GM12875 (cell line): ENCODE measurements around the gene TSG101.

Experiments used
- H3K4me3 ChIP-seq: one replicate; pipeline ENCODE4 v1.5.1; 2011; ENCODE audit warnings: low read depth, low read length, control low read depth
- CTCF ChIP-seq: IDR thresholded peaks from 2 replicates; pipeline ENCODE4 v1.5.1; 2011; ENCODE audit warnings: low read depth, mild to moderate bottlenecking, control low read depth, inconsistent platforms, low read length, moderate library complexity, borderline replicate concordance; ENCODE audit not compliant: insufficient read depth

Gene TSG101

GRCh38 chr11:18495271-18495670 lies 31.5 kb downstream of the TSG101 start:
- no peak overlapping the region for H3K4me3 ChIP-seq
- no peak for TF ChIP-seq CTCF

- no peak overlapping the region for H3K4me3 ChIP-seq
- TF ChIP-seq CTCF = no peak
These were observed 33.4 kb downstream of the TSG101 start for GRCh38 chr11:18493310-18493709.

- no peak for TF ChIP-seq CTCF
These were observed 33.9 kb downstream of the TSG101 start for GRCh38 chr11:18492888-18493287.

GRCh38 chr11:18491924-18492323 lies 34.8 kb downstream of the TSG101 start:
- TF ChIP-seq CTCF = no peak
- no peak overlapping the region for H3K4me3 ChIP-seq

More at GRCh38 chr11:18492888-18493287, 33.9 kb downstream of the TSG101 start:
- H3K4me3 ChIP-seq = no peak overlapping the region

- H3K4me3 ChIP-seq = no peak overlapping the region
- no peak for TF ChIP-seq CTCF
These were observed 35.8 kb downstream of the TSG101 start for GRCh38 chr11:18490736-18491485.

- no peak for TF ChIP-seq CTCF
- H3K4me3 ChIP-seq = no peak overlapping the region
These were observed 36.4 kb downstream of the TSG101 start for GRCh38 chr11:18490319-18490718.

GRCh38 chr11:18485913-18486528 lies 40.7 kb downstream of the TSG101 start:
- TF ChIP-seq CTCF = no peak
- H3K4me3 ChIP-seq = no peak overlapping the region
